Vagina (tissue), 2 donors: ENCODE results near the gene SOD3.

Experiments
- POLR2A ChIP-seq, 2 donors: fragments of 450-650 bp; IDR thresholded peaks; one replicate each; pipeline ENCODE4 v1.6.1; 2017; ENCODE audit warnings: antibody characterized with exemption in 2 of 2, mild to moderate bottlenecking in 2 of 2, moderate library complexity in 2 of 2
- POLR2AphosphoS5 ChIP-seq, 2 donors: sonication (generic); formaldehyde crosslinking; IDR thresholded peaks; one replicate each; pipeline ENCODE4 v1.9.0; 2017; ENCODE audit warnings: antibody characterized with exemption in 2 of 2, mild to moderate bottlenecking in 2 of 2, low read depth in 1 of 2; ENCODE audit not compliant: insufficient read depth in 1 of 2
- TF ChIP-seq, protein P1 (sequence below), 3 experiments: fragments of 450-650 bp in 2 of 3; fragments of 200-600 bp in 1 of 3; sonication (generic) in 1 of 3; IDR thresholded peaks; one replicate each; pipeline ENCODE4 v1.5.1; 2017 to 2019; ENCODE audit warnings: antibody characterized with exemption in 3 of 3, mild to moderate bottlenecking in 2 of 3, moderate library complexity in 2 of 3

DNA sequence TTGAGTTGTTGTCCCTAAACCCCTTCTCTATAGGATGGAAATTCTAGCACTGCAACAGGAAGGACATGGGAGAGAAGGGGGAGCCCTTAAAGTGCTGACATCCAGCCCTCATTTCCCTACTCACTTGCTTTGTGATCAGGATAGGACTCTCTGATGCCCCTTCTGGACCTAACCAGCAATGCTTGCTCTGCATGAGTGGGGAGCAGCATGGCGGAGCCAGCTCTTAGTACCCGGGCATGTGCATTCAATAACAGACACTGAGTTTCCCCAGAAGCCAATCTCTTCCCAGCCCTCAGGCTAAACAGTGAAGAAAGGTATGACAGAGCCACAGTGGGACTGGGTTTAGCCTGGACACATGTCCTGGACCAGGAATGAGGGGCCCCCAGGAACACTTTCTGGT is 14.0 kb downstream of the SOD3 start:
- TF ChIP-seq, protein P1, sequence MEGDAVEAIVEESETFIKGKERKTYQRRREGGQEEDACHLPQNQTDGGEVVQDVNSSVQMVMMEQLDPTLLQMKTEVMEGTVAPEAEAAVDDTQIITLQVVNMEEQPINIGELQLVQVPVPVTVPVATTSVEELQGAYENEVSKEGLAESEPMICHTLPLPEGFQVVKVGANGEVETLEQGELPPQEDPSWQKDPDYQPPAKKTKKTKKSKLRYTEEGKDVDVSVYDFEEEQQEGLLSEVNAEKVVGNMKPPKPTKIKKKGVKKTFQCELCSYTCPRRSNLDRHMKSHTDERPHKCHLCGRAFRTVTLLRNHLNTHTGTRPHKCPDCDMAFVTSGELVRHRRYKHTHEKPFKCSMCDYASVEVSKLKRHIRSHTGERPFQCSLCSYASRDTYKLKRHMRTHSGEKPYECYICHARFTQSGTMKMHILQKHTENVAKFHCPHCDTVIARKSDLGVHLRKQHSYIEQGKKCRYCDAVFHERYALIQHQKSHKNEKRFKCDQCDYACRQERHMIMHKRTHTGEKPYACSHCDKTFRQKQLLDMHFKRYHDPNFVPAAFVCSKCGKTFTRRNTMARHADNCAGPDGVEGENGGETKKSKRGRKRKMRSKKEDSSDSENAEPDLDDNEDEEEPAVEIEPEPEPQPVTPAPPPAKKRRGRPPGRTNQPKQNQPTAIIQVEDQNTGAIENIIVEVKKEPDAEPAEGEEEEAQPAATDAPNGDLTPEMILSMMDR (IDR thresholded peaks at IDR 0.05): no peak
- TF ChIP-seq POLR2A (IDR thresholded peaks at IDR 0.05) (no peak), POLR2AphosphoS5 (IDR thresholded peaks at IDR 0.05; ENCODE audit: insufficient read depth in 1 of 2, low read depth in 1 of 2) (no peak)
